ENCODE data around the gene CYTH3.

Gene CYTH3

GRCh38 chr7:6272481-6273323 lies at the start of gene CYTH3:
CYTH3 (minus strand) TSS chr7:6272624; CDS start chr7:6272507, 117 bp downstream.
- Histone ChIP-seq H3K4me3 (ENCODE audit: low read depth, low read length) (peak within 1 kb of the TSS; percentile 86), H3K36me3 (replicated peaks) (no peaks in the 10 kb centered on the region), H3K27me3 (replicated peaks) (no peaks in the 10 kb centered on the region), H3K27ac (peak within 1 kb of the TSS; percentile 45)
- no peak for TF ChIP-seq CTCF (IDR thresholded peaks at IDR 0.05; ENCODE audit: low read depth, low read length, missing control alignments)
- no peak for DNase-seq
- in situ Hi-C loops (cut with HindIII; ENCODE audit: low pct_ligation_motif_present, low sequenced_read_pairs): no loop called here

GRCh38 chr7:6320791-6321190 lies 48.4 kb upstream of the CYTH3 start:
- Histone ChIP-seq H3K27ac (no peak overlapping the region), H3K36me3 (replicated peaks) (no peaks in the 10 kb centered on the region), H3K27me3 (replicated peaks) (no peaks in the 10 kb centered on the region), H3K4me3 (ENCODE audit: low read depth, low read length) (no peak overlapping the region)
- DNase-seq: no peak
- in situ Hi-C loops (cut with HindIII; ENCODE audit: low pct_ligation_motif_present, low sequenced_read_pairs): no loop called here
- no peak for TF ChIP-seq CTCF (IDR thresholded peaks at IDR 0.05; ENCODE audit: low read depth, low read length, missing control alignments)

GRCh38 chr7:6317797-6318438 lies 45.5 kb upstream of the CYTH3 start:
- Histone ChIP-seq H3K27ac (peak overlapping the region; percentile 29), H3K27me3 (replicated peaks) (no peaks in the 10 kb centered on the region), H3K4me3 (ENCODE audit: low read depth, low read length) (peak overlapping the region; percentile 15), H3K36me3 (replicated peaks) (no peaks in the 10 kb centered on the region)
- TF ChIP-seq CTCF (IDR thresholded peaks at IDR 0.05; ENCODE audit: low read depth, low read length, missing control alignments): no peak
- in situ Hi-C loops (cut with HindIII; ENCODE audit: low pct_ligation_motif_present, low sequenced_read_pairs): no loop called here
- peak; percentile 60 for DNase-seq

GRCh38 chr7:6316226-6316625 lies 43.8 kb upstream of the CYTH3 start:
- no peak for TF ChIP-seq CTCF (IDR thresholded peaks at IDR 0.05; ENCODE audit: low read depth, low read length, missing control alignments)

GRCh38 chr7:6315746-6316145 lies 43.3 kb upstream of the CYTH3 start:
- no peak for DNase-seq
- Histone ChIP-seq H3K4me3 (ENCODE audit: low read depth, low read length) (no peak overlapping the region), H3K27ac (no peak overlapping the region), H3K27me3 (replicated peaks) (no peaks in the 10 kb centered on the region), H3K36me3 (replicated peaks) (no peaks in the 10 kb centered on the region)
- in situ Hi-C loops (cut with HindIII; ENCODE audit: low pct_ligation_motif_present, low sequenced_read_pairs): no loop called here
- no peak for TF ChIP-seq CTCF (IDR thresholded peaks at IDR 0.05; ENCODE audit: low read depth, low read length, missing control alignments)

More at GRCh38 chr7:6316226-6316625, 43.8 kb upstream of the CYTH3 start:
- Histone ChIP-seq H3K27ac (no peak overlapping the region), H3K36me3 (replicated peaks) (no peaks in the 10 kb centered on the region), H3K4me3 (ENCODE audit: low read depth, low read length) (no peak overlapping the region), H3K27me3 (replicated peaks) (no peaks in the 10 kb centered on the region)
- in situ Hi-C loops (cut with HindIII; ENCODE audit: low pct_ligation_motif_present, low sequenced_read_pairs): no loop called here
- no peak for DNase-seq

All from brain microvascular endothelial cell (primary cell).